GM12891 (cell line): ENCODE measurements around the gene SMIM7.

Experiments used
- POLR2A ChIP-seq: IDR thresholded peaks from 2 replicates; pipeline ENCODE4 v1.6.1; 2011; ENCODE audit warnings: low read depth, low read length, control low read depth
- POLR2AphosphoS5 ChIP-seq: IDR thresholded peaks from 2 replicates; pipeline ENCODE4 v1.6.1; 2011; ENCODE audit warnings: low read depth, low read length, control low read depth

- TF ChIP-seq POLR2AphosphoS5 (no peak), POLR2A (no peak)
Measured at GRCh38 chr19:16612636-16613035, 47.3 kb downstream of the SMIM7 start.
